Measurements from ENCODE around the gene FUZ.

FUZ gene

DNA sequence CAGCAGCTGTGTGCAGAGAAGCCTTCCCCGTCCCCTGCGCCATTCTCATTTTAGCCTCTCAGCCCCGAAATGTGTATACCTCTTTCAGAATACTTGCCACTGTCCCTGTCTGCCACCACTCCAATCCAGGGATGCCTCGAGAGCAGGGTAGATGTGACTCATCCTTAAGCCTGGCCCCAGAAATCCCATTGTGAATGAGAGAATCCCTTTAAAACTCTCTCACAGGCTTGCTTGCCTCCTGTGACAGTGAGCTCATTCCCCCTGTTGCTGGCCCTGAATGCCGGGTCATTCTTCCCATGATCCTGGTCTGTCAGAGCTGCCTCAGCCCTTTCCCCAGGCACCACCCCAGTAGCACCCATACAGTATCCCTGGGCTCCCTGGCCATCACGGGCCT lies 36.7 kb downstream of the FUZ start:
- no peak for DNase-seq

DNA sequence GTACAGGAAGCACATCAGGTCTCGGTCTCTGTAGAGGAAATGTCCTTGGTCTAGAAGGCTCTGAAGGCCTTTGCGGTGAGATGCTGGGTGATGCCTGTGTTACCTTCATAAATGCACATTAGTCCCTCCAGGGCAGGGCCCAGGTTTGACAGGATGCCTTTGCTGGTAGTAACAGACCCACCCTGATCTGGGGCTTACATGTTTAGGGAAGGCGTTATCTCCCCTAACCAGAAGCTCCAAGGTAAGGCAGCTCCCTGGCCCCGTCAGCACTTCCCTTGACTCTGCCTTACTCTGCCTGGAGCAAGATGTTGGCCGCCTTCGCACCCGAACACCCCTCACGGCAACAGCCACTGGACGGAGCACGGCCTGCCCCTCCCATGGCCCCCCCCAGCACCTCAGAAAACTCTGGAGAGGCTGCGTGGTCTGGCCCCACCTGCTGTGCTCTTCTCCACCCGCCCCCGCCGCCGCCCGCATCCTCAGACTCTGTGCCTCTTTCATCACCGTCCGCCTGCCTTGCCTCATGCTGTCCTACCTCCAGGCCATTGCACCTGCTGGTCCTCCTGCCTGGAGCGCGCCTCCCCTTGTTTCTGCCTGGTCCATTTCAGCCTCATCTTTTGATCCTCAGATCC lies 37.2 kb downstream of the FUZ start:
- no peak for DNase-seq

GRCh38 chr19:49774969-49775368 lies 38.1 kb downstream of the FUZ start:
- no peak for DNase-seq

GRCh38 chr19:49773663-49774350 lies 39.3 kb downstream of the FUZ start:
- no peak for DNase-seq

GRCh38 chr19:49772850-49773432 lies 40.2 kb downstream of the FUZ start:
- no peak for DNase-seq

- no peak for DNase-seq
These were observed 41.4 kb downstream of the FUZ start for GRCh38 chr19:49771674-49772139.

DNA sequence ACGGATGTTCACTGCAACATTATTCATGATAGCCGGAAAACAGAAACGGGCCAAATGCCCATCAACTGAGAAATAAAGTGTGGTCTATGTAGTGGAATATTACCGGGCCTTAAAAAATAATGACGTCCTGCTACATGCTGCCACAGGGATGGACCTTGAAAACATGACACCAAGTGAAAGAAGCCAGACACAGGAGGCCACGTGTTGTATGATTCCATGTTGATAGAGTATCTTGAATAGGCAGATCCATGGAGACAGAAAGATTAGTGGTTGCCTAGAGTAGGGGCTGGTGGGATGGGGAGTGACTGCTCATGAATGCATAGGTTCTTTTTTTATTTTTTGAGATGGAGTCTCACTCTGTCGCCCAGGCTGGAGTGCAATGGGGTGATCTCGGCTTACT lies 42.6 kb downstream of the FUZ start:
- no peak for DNase-seq

- DNase-seq: no peak
These were observed 45.0 kb downstream of the FUZ start for GRCh38 chr19:49767967-49768581.

GRCh38 chr19:49767381-49767780 lies 45.7 kb downstream of the FUZ start:
- no peak for DNase-seq

- no peak for DNase-seq
These were observed 46.2 kb downstream of the FUZ start, which contains the start of gene AP2A1 for GRCh38 chr19:49766930-49767299. Gene AP2A1, plus strand, starts transcription at chr19:49767001. Its CDS starts 133 bp downstream, at chr19:49767134.

GRCh38 chr19:49766007-49766929 lies 46.8 kb downstream of the FUZ start:
- DNase-seq: peak; percentile 100

GRCh38 chr19:49764341-49764740 lies 48.8 kb downstream of the FUZ start:
- DNase-seq: no peak

GRCh38 chr19:49763230-49763629 lies 49.9 kb downstream of the FUZ start, which contains the start of gene TSKS:
Gene TSKS, minus strand, starts transcription at chr19:49763306. Its CDS starts 59 bp downstream, at chr19:49763247.
- no peak for DNase-seq

GRCh38 chr19:49761625-49762311 lies 51.3 kb downstream of the FUZ start:
- DNase-seq: peak in 1 of 2 donors; percentile 25

GRCh38 chr19:49761249-49761624 lies 51.9 kb downstream of the FUZ start:
- no peak for DNase-seq

DNA sequence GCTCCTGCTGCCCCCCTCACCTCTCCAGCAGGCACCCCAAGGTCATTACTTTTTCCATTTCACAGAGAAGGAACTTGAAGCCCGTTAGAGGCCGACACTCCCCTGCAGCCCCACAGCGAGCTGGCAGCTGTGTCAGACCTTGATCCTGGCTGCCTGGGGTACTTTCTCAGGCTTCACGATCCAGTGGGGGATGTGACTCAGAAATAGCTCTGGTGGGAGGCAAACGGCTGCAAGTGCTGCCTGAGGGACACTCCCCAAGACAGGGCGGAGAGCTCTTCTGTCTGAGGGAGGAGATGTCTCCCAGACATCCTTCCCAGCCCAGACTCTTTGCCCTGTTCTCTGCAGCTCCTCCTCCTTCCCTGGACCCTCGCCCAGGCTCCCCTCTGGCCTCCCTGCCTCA lies 54.8 kb downstream of the FUZ start:
- DNase-seq: no peak

All from CD4-positive, alpha-beta T cell treated with Interleukin-4 for 1 hour (primary cell).